Left lobe of liver (tissue), 2 donors: ENCODE measurements around the gene TTBK2. TPM values are rescaled to one million over a fixed set of nuclear protein-coding genes. Genes with fewer than 3 reads are reported as not detected.

Experiments used
- ATAC-seq: fragments of 200-7000 bp; cut with Tn5 transposase; one replicate; pipeline ENCODE4 v1.9.1; 2020; ENCODE audit warnings: mild to moderate bottlenecking, moderate library complexity
- DNase-seq: peaks from one replicate; pipeline ENCODE4 v3.0.0-alpha.2; 2020; ENCODE audit warnings: low spot score
- total RNA-seq: library from RNA; stranded (reverse); gene quantifications from one replicate; pipeline ENCODE4 v1.2.1, GENCODE V29; 2021
- donor health status: DM: no; HTN: no; CAD: no; lungs with moderate emphysema.
- donor health status: DM: no; HTN: yes; CAD: no.

The TTBK2 gene
- total RNA-seq, 1 donor from 2014 or later, result 6.6 TPM

DNA sequence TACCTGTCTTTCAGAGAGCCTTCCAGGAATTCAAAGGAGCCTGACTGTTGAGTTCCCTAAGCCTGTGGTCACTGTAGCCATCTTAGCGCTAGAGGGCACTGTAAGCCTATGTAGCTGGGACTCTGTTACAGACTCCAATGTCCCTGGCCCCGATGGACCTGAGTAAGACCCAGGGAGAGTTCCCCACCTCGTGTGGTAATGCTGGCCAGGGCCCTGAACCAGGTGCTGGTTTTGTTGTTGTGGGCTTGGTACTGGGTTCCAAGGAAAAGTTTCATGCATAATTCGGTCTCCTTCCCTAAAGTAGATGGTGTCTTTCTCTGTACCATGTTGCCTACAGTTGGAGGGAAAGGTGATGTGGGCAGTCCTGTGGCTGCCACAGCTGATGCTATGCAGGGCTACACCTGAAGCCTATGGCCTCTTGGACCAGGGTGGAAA is 216.1 kb downstream of the TTBK2 start:
- ATAC-seq (peak; percentile 100), DNase-seq (peak; percentile 69)

DNA sequence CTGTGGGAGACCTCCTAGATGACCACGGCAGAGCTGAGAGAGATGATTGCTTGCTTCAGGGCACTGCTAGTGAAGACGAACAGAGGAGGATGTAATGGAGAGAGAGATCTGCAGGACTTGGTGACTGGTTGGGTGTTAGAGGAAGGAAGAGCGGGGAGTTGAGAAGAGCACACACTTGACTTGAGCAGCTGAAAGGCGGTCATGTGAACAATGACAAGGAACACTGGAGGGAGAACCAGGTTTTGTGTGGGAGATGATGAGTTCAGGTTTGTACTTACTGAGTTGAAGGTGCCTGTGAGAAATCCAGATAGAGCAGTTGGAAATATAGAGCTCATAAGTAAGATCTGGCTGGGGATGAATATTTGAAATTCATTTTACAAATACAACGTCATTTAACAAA is 224.0 kb downstream of the TTBK2 start:
- no peak for ATAC-seq
- no peak for DNase-seq

DNA sequence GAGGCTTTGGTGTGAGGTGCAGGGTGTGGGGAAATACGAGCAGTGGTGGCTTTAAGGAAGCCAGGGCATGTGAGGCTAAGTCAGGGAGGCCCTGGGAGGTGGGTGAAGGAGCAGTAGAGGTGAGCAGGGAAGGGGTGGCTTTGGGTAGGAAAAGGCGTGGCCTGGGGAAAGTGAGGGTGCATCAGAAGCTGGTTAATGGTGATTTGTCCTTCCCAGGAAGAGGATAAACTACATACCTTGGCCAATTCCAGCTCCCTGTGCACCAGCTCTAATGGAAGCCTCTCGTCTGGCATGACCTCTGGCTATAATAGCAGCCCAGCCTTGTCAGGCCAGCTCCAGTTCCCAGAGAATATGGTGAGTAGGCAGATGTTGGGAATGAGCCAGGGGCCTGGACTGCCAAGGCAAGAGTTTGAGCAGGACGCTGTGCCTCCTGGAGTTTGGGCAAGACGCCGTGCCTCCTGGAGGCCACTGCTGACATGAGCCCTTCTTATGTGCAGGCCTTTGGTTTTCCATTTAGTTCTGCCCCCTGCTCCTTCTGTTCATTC is 225.0 kb downstream of the TTBK2 start:
- ATAC-seq (no peak), DNase-seq (no peak)

DNA sequence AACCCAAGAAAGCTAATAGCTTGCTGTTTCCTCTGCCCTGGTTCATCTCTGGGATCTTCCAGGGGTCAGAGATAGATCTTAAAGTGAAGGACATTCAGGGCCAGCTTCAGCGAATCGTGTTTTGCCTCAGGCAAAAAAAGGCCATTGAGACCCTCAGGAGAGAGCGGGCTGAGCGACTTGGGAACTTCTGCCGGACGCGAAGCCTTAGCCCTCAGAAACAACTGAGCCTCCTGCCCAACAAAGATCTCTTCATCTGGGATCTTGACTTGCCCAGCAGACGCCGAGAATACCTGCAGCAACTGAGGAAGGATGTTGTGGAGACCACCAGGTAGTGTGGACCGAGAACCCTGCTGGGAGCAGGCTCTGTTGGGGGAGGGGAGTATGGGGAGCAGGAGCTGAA is 226.2 kb downstream of the TTBK2 start:
- DNase-seq (no peak), ATAC-seq (no peak)

DNA sequence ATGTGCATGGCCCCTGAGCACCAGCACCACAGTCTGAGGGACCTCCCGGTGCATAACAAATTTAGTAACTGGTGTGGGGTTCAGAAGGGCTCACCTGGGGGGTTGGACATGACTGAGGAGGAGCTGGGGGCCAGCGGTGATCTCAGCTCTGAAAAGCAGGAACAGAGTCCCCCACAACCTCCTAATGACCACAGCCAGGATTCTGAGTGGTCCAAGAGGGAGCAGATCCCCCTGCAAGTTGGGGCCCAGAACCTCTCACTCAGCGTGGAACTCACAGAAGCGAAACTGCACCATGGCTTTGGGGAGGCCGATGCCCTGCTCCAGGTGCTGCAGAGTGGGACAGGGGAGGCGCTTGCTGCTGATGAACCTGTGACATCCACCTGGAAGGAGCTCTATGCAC is 226.6 kb downstream of the TTBK2 start:
- ATAC-seq (no peak), DNase-seq (no peak)

DNA sequence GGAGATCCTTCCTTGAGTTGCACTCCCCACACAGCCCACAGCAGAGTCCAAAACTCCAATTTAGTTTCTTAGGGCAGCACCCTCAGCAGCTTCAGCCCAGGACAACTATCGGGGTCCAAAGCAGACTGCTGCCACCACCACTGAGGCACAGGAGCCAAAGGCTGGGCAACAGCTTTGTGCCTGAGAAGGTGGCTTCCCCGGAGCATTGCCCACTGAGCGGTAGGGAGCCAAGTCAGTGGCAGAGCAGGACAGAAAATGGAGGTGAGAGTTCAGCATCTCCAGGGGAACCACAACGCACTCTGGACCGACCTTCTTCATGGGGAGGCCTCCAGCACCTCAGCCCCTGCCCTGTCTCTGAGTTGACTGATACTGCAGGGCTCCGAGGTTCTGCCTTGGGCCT is 227.1 kb downstream of the TTBK2 start:
- ATAC-seq (no peak), DNase-seq (no peak)

DNA sequence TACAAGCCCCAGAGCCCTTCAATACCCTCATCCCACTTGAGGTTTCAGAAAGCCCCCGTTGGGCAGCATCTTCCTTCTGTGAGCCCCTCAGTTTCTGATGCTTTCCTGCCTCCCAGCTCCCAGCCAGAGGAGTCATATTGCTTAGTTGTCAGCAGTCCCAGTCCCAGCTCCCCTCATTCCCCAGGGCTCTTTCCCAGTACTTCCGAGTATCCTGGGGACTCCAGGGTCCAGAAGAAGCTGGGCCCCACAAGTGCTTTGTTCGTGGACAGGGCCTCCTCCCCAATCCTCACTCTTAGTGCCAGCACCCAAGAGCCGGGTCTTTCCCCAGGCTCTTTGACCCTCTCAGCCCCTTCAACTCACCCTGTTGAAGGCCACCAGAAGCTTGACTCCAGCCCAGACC is 227.6 kb downstream of the TTBK2 start:
- DNase-seq, result no peak

DNA sequence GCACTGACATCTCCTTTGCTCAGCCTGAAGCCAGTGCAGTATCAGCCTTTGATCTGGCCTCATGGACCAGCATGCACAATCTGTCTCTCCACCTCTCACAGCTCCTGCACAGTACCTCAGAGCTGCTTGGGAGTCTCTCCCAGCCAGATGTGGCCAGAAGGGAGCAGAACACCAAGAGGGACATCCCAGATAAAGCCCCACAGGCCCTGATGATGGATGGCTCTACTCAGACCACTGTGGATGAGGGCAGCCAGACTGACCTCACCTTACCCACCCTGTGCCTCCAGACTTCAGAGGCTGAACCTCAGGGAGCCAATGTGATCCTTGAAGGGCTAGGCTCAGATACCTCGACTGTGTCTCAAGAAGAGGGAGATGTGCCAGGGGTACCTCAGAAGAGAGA is 228.0 kb downstream of the TTBK2 start:
- ATAC-seq (no peak), DNase-seq (no peak)

More for the DNA sequence above, 227.6 kb downstream of the TTBK2 start:
- ATAC-seq, result no peak

DNA sequence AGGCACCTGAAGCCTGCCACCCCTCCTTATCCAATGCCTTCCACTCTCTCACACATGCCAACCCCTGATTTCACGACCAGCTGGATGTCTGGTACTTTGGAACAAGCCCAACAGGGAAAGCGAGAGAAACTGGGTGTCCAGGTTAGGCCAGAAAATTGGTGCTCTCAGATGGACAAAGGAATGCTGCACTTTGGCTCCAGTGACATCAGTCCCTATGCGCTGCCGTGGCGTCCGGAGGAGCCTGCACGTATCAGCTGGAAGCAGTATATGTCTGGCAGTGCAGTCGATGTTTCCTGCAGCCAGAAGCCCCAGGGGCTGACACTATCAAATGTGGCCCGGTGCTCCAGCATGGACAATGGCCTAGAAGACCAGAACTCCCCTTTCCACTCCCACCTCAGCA is 228.8 kb downstream of the TTBK2 start:
- DNase-seq (no peak), ATAC-seq (no peak)

DNA sequence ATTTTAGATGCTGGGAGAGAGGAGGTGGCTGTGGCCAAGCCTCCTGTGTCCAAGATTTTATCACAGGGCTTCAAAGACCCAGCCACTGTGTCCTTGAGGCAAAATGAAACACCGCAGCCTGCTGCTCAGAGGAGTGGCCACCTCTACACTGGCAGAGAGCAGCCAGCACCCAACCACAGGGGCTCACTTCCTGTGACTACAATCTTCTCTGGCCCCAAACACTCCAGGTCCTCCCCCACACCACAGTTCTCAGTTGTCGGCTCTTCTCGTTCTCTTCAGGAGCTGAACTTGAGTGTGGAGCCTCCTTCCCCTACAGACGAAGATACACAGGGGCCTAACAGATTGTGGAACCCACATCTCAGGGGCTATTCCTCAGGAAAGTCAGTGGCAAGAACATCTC is 229.3 kb downstream of the TTBK2 start:
- DNase-seq (no peak), ATAC-seq (no peak)

Other genes starting within 250 kb of the TTBK2 start
- gene CDAN1, start 183.7 kb downstream of the TTBK2 start, total RNA-seq, result 10.1 TPM
- gene UBR1, start 185.3 kb upstream of the TTBK2 start, total RNA-seq, result 9.2 TPM
- 7.8 TPM for gene TMEM62, start 212.8 kb upstream of the TTBK2 start, total RNA-seq